GM12878 (cell line): ENCODE measurements around the gene STAG1. TPM values are rescaled to one million over a fixed set of nuclear protein-coding genes. Genes with fewer than 3 reads are reported as not detected.

Experiments used
- ATAC-seq: fragments of 200-7000 bp; cut with Tn5 transposase; 3 replicates; pipeline ENCODE4 v1.9.1; 2020; ENCODE audit warnings: mild to moderate bottlenecking, moderate library complexity
- BruUV-seq: library from RNA; stranded (reverse); fragments of 400-500 nt; replicated peaks from 2 replicates; lab custom pipeline; 2021; lab: Mats Ljungman, UMichigan
- CTCF ChIA-PET: fragments of 300-600 bp; sonication (Branson Sonifier 250); formaldehyde crosslinking; extraction: SDS; loops from one replicate; lab custom pipeline; 2021; ENCODE audit warnings: inconsistent platforms; lab: Yijun Ruan, JAX
- POLR2A ChIA-PET: fragments of 350-600 bp; formaldehyde crosslinking; extraction: SDS; loops from one replicate; lab custom pipeline; 2021; ENCODE audit warnings: inconsistent platforms; lab: Charles Lee
- RAD21 ChIA-PET: fragments of 300-600 bp; sonication (Branson Sonifier 250); formaldehyde crosslinking; loops from one replicate; lab custom pipeline; 2023; ENCODE audit warnings: antibody characterized with exemption; ENCODE audit not compliant: unreplicated experiment; lab: Charles Lee
- SMC1A ChIA-PET: fragments of 300-600 bp; sonication (Branson Sonifier 250); formaldehyde crosslinking; loops from one replicate; lab custom pipeline; 2023; ENCODE audit not compliant: unreplicated experiment, uncharacterized antibody; lab: Charles Lee
- DNase-seq: peaks from one replicate; pipeline ENCODE4 v3.0.0-alpha.2; 2011; ENCODE audit warnings: low read depth, low spot score
- FAIRE-seq: peaks from 3 replicates; lab custom pipeline; 2011; peaks lifted over from hg19 to GRCh38; lab: Jason Lieb, UNC
- H2AFZ ChIP-seq: 2 replicates; pipeline ENCODE4 v1.6.0; 2011; ENCODE audit warnings: low read depth, low read length, control low read depth; ENCODE audit not compliant: control insufficient read depth
- H3K27ac ChIP-seq: 2 replicates; pipeline ENCODE4 v1.5.1; 2011; ENCODE audit warnings: control low read depth; ENCODE audit not compliant: control insufficient read depth, insufficient read depth
- H3K27me3 ChIP-seq, 2 experiments: replicated peaks in 1 of 2; 2 replicates each; pipeline versions ENCODE4 v1.6.0 to v1.6.1; 2011; ENCODE audit warnings: low read length in 1 of 2; ENCODE audit not compliant: control insufficient read depth in 2 of 2, insufficient read depth in 2 of 2
- H3K36me3 ChIP-seq, 2 experiments: 2 replicates each; pipeline ENCODE4 v1.5.1; 2011; ENCODE audit warnings: low read length in 1 of 2; ENCODE audit not compliant: control insufficient read depth in 2 of 2, insufficient read depth in 2 of 2
- H3K4me1 ChIP-seq: 2 replicates; pipeline ENCODE4 v1.6.1; 2011; ENCODE audit warnings: mild to moderate bottlenecking, low read length, moderate library complexity, mixed read lengths; ENCODE audit not compliant: control insufficient read depth, insufficient read depth
- H3K4me2 ChIP-seq: 2 replicates; pipeline ENCODE4 v1.6.0; 2011; ENCODE audit warnings: control low read depth; ENCODE audit not compliant: control insufficient read depth, insufficient read depth
- H3K4me3 ChIP-seq: fragments of 200-600 bp; sonication (generic); 2 replicates; pipeline ENCODE4 v1.5.1; 2016
- H3K79me2 ChIP-seq: 2 replicates; pipeline ENCODE4 v1.6.0; 2011; ENCODE audit warnings: low read length; ENCODE audit not compliant: control insufficient read depth, insufficient read depth
- H3K9ac ChIP-seq: 2 replicates; pipeline ENCODE4 v1.8.0; 2011; ENCODE audit warnings: low read length, control low read depth, mixed read lengths; ENCODE audit not compliant: control insufficient read depth, insufficient read depth
- H3K9me3 ChIP-seq: replicated peaks from 3 replicates; pipeline ENCODE4 v1.5.1; 2011; ENCODE audit warnings: mild to moderate bottlenecking, low read length; ENCODE audit not compliant: control insufficient read depth, insufficient read depth
- H4K20me1 ChIP-seq: 2 replicates; pipeline ENCODE4 v1.6.0; 2011; ENCODE audit not compliant: control insufficient read depth, insufficient read depth
- ATF7 ChIP-seq: fragments of 450-650 bp; IDR thresholded peaks from 2 replicates; pipeline ENCODE4 v1.6.1; 2016; ENCODE audit warnings: low read depth, mild to moderate bottlenecking
- CBX3 ChIP-seq: fragments of 200-600 bp; sonication (generic); IDR thresholded peaks from 2 replicates; pipeline ENCODE4 v1.6.1; 2016; ENCODE audit warnings: low read depth, borderline replicate concordance
- CREB1 ChIP-seq: IDR thresholded peaks from 2 replicates; pipeline ENCODE4 v1.6.1; 2012; ENCODE audit warnings: low read depth, mild to moderate bottlenecking, inconsistent platforms
- EGR1 ChIP-seq, 2 experiments: IDR thresholded peaks; 1 replicate in 1 of 2; 2 replicates in 1 of 2; pipeline ENCODE4 v1.6.1; 2011 to 2012; ENCODE audit warnings: low read depth in 2 of 2, low read length in 2 of 2, borderline replicate concordance in 1 of 2, mild to moderate bottlenecking in 1 of 2, moderate library complexity in 1 of 2
- ELK1 ChIP-seq: IDR thresholded peaks from 2 replicates; pipeline ENCODE4 v1.6.1; 2012; ENCODE audit warnings: low read depth, low read length, improper control_type of control experiment
- MTA2 ChIP-seq: fragments of 450-650 bp; IDR thresholded peaks from 2 replicates; pipeline ENCODE4 v1.6.1; 2016; ENCODE audit warnings: low read depth, mild to moderate bottlenecking, moderate library complexity
- PKNOX1 ChIP-seq: fragments of 450-650 bp; IDR thresholded peaks from 2 replicates; pipeline ENCODE4 v1.6.1; 2016; ENCODE audit warnings: mild to moderate bottlenecking
- RB1 ChIP-seq: fragments of 450-650 bp; formaldehyde crosslinking; IDR thresholded peaks from 2 replicates; pipeline ENCODE4 v1.6.1; 2017; ENCODE audit warnings: mild to moderate bottlenecking, borderline replicate concordance
- RELA ChIP-seq: fragments of 450-650 bp; IDR thresholded peaks from 2 replicates; pipeline ENCODE4 v1.8.0; 2014; ENCODE audit warnings: borderline replicate concordance; ENCODE audit not compliant: partially characterized antibody
- REST ChIP-seq: IDR thresholded peaks from 2 replicates; pipeline ENCODE4 v1.6.1; 2012; ENCODE audit warnings: mild to moderate bottlenecking, low read depth, low read length
- SUPT20H ChIP-seq: IDR thresholded peaks from 2 replicates; pipeline ENCODE4 v1.6.1; 2011; ENCODE audit warnings: low read depth, mild to moderate bottlenecking, low read length, moderate library complexity, borderline replicate concordance; ENCODE audit not compliant: control insufficient read depth
- YY1 ChIP-seq: IDR thresholded peaks from 2 replicates; pipeline ENCODE4 v1.6.1; 2011; ENCODE audit warnings: low read depth, mild to moderate bottlenecking, low read length
- ZNF592 ChIP-seq: fragments of 450-650 bp; IDR thresholded peaks from 2 replicates; pipeline ENCODE4 v1.6.1; 2017; ENCODE audit warnings: mild to moderate bottlenecking, moderate library complexity
- ZNF622 ChIP-seq: fragments of 450-650 bp; IDR thresholded peaks from 2 replicates; pipeline ENCODE4 v1.6.1; 2017; ENCODE audit warnings: mild to moderate bottlenecking, inconsistent platforms
- WGBS: methylation state at CpG from one replicate; pipeline ENCODE4 v1.1.6; 2016; ENCODE audit warnings: low lambda C conversion rate; ENCODE audit not compliant: insufficient replicate concordance, insufficient coverage; ENCODE audit errors: missing lambda C conversion rate; 5-methylcytosine and 5-hydroxymethylcytosine counted together
- in situ Hi-C: fragments of 300-500 bp; cut with MboI; formaldehyde crosslinking; loops from 9 replicates; pipeline ENCODE4 v1.14.3; 2018; ENCODE audit warnings: mixed read lengths
- intact Hi-C: fragments of 100-400 bp; cut with micrococcal nuclease; formaldehyde crosslinking; loops from one replicate; pipeline ENCODE4 v1.14.2; 2022; ENCODE audit not compliant: unreplicated experiment
- polyA plus RNA-seq, 11 experiments: library from polyadenylated mRNA; depleted of rRNA in 4 of 11; unstranded in 6 of 11; stranded (reverse) in 5 of 11; fragments of >200 nt; fragmentation: Nextera tagmentation in 4 of 11; fragmentation: Illumina TruSeq in 1 of 11; extraction: Ambion mirVana in 4 of 11; extraction: Trizol in 1 of 11; gene quantifications; 1 replicate in 1 of 11; 2 replicates in 10 of 11; pipeline versions ENCODE4 v1.2.1 to v1.2.3, GENCODE V29; 2011 to 2016; ENCODE audit warnings: inconsistent platforms in 2 of 11, missing spikeins in 2 of 11, low read depth in 1 of 11
- total RNA-seq, 4 experiments: library from RNA; depleted of rRNA in 3 of 4; stranded (reverse); fragments of >200 nt in 3 of 4; fragmentation: Illumina TruSeq in 1 of 4; extraction: Trizol in 1 of 4; gene quantifications; 2 replicates each; pipeline versions ENCODE4 v1.2.1 to v1.2.3, GENCODE V29; 2013 to 2021

STAG1 gene
- total and polyA plus RNA-seq, 10 of the 15 experiments (the other 5 are each of a cell fraction or from before 2014, with no cell fraction given), result 4.4 to 30.1 (median 20.2) TPM

GRCh38 chr3:136532766-136533165 is 219.4 kb downstream of the STAG1 start:
- peaks cover 0 to under 1% of the 10 kb centered on the region in 2 experiments; a peak in 2 of 4 replicates for H3K36me3 ChIP-seq
- WGBS, result 95% methylated on average over 1 of the region's 1 CpG
- no peaks in the 10 kb centered on the region for H3K79me2 ChIP-seq
- POLR2A ChIA-PET, result no interaction called here
- SMC1A ChIA-PET, result no interaction called here
- no peak for ATAC-seq
- no peaks in the 10 kb centered on the region for H3K27me3 ChIP-seq
- intact Hi-C loops, result no loop called here
- H2AFZ ChIP-seq, result no peak overlapping the region
- in situ Hi-C loops, result no loop called here
- H3K9me3 ChIP-seq, result peaks cover 1% of the 10 kb centered on the region; the same call in 2 of the 3 replicates
- RAD21 ChIA-PET, result no interaction called here
- BruUV-seq, result no TSS peak
- H3K4me3 ChIP-seq, result no peak overlapping the region
- H4K20me1 ChIP-seq, result no peaks in the 10 kb centered on the region
- no peak overlapping the region for H3K27ac ChIP-seq
- peak; percentile 38 for FAIRE-seq
- no peak overlapping the region for H3K9ac ChIP-seq
- no peaks in the 10 kb centered on the region for H3K4me1 ChIP-seq
- no peak overlapping the region for H3K4me2 ChIP-seq
- CTCF ChIA-PET, result no interaction called here
- no peak for TF ChIP-seq ZNF622
- no peak for TF ChIP-seq MTA2
- TF ChIP-seq SUPT20H, result no peak
- no peak for TF ChIP-seq EGR1 (IDR thresholded peaks at IDR 0.05; ENCODE audit: borderline replicate concordance in 1 of 2, low read depth in 2 of 2, low read length in 2 of 2)
- TF ChIP-seq CREB1, result no peak
- TF ChIP-seq ZNF592, result no peak
- TF ChIP-seq YY1, result no peak
- no peak for TF ChIP-seq RB1
- TF ChIP-seq ATF7, result no peak
- no peak for TF ChIP-seq ELK1
- TF ChIP-seq REST, result no peak
- no peak for TF ChIP-seq CBX3
- no peak for TF ChIP-seq PKNOX1
- no peak for TF ChIP-seq RELA
- no peak for DNase-seq
